GM12891 (cell line): ENCODE measurements around the gene PPP1R1C.

ENCODE experiments used
- PAX5 ChIP-seq: IDR thresholded peaks from 2 replicates; pipeline ENCODE4 v1.6.1; 2011; ENCODE audit warnings: low read length, moderate library complexity, mild to moderate bottlenecking; ENCODE audit not compliant: insufficient read depth, severe bottlenecking
- POLR2A ChIP-seq: IDR thresholded peaks from 2 replicates; pipeline ENCODE4 v1.6.1; 2011; ENCODE audit warnings: low read depth, low read length, control low read depth
- POLR2AphosphoS5 ChIP-seq: IDR thresholded peaks from 2 replicates; pipeline ENCODE4 v1.6.1; 2011; ENCODE audit warnings: low read depth, low read length, control low read depth
- POU2F2 ChIP-seq: IDR thresholded peaks from 2 replicates; pipeline ENCODE4 v1.6.1; 2011; ENCODE audit warnings: low read depth, mild to moderate bottlenecking, control low read depth, low read length, moderate library complexity
- SPI1 ChIP-seq: IDR thresholded peaks from 2 replicates; pipeline ENCODE4 v1.6.1; 2011; ENCODE audit warnings: low read depth, low read length, control low read depth
- TAF1 ChIP-seq: IDR thresholded peaks from 2 replicates; pipeline ENCODE4 v1.6.1; 2011; ENCODE audit warnings: low read depth, low read length, control low read depth

- TF ChIP-seq POLR2A (no peak), POLR2AphosphoS5 (no peak), TAF1 (no peak), SPI1 (no peak), PAX5 (no peak), POU2F2 (no peak)
These were observed 127.7 kb downstream of the PPP1R1C start for GRCh38 chr2:182113334-182113733.
